HFFc6 (cell line): Measurements from ENCODE around the gene DLL4. TPM values are rescaled to one million over a fixed set of nuclear protein-coding genes. Genes with fewer than 3 reads are reported as not detected.
"Not testable (repeated sequence)": the region's sequence is repeated elsewhere in the genome, so short reads cannot be mapped to it uniquely, and the experiment has no call there.

Experiments used
- DNase-seq: peaks from one replicate; pipeline ENCODE4 v3.0.0-alpha.2; 2018
- H3K27ac Mint-ChIP-seq: 2 replicates; pipeline ENCODE4 v1.8.0; 2020; ENCODE audit warnings: mild to moderate bottlenecking, mixed read lengths
- H3K27me3 Mint-ChIP-seq: 2 replicates; pipeline ENCODE4 v1.8.0; 2021; ENCODE audit warnings: mild to moderate bottlenecking, moderate library complexity, mixed read lengths; ENCODE audit not compliant: insufficient read depth
- H3K36me3 Mint-ChIP-seq: 2 replicates; pipeline ENCODE4 v1.8.0; 2021; ENCODE audit warnings: low read depth, mixed read lengths
- H3K4me1 Mint-ChIP-seq: 2 replicates; pipeline ENCODE4 v1.8.0; 2020; ENCODE audit warnings: low read depth, mixed read lengths
- H3K4me3 Mint-ChIP-seq: 2 replicates; pipeline ENCODE4 v1.8.0; 2020; ENCODE audit warnings: mild to moderate bottlenecking, moderate library complexity, mixed read lengths
- H3K9me3 Mint-ChIP-seq: 2 replicates; pipeline ENCODE4 v1.8.0; 2020; ENCODE audit warnings: mild to moderate bottlenecking, mixed read lengths
- total RNA-seq, 6 experiments: library from RNA; stranded (reverse); fragmentation: NEBNext Ultra II Directional; extraction: Animal tissue kit (Norgen Biotek cat#: 25700); gene quantifications; 2 replicates in 1 of 6; 3 replicates in 5 of 6; pipeline ENCODE4 v1.2.3, GENCODE V29; 2021
- TF ChIP-seq, protein P1 (sequence below): fragments of 200-600 bp; sonication (generic); IDR thresholded peaks from 2 replicates; pipeline ENCODE4 v1.5.0; 2021; ENCODE audit warnings: antibody characterized with exemption, mild to moderate bottlenecking

Gene DLL4
- total RNA-seq, 6 experiments from 2014 or later: 0.05 to 0.11 TPM; not detected in 4

- H3K27me3 Mint-ChIP-seq: peaks cover 4% of the 10 kb centered on the region
- no peak overlapping the region for H3K4me3 Mint-ChIP-seq
- no peak for DNase-seq
Measured at GRCh38 chr15:40958146-40958545, 29.0 kb downstream of the DLL4 start.

DNA sequence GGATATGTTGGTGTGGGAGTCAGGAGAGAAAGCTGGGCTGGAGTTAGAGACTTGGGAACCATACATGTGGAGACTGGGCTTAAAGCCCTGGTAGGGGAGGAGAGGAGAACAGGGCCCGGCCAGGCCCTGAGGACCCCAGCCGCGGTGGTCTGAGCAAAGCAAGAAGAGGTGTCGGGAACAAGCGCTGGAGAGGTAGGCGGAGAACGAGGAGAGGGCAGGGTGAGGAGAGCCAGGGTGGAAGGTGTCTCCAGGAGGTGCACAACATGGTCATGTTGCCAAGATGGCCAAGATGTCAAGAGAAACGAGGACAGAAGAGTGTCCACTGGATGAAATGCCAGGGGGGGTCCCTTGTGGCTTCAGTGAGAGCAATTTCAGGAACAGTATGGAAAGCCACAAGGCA is 29.6 kb downstream of the DLL4 start:
- no peak for DNase-seq
- Mint-ChIP-seq H3K27me3 (peaks cover 4% of the 10 kb centered on the region), H3K9me3 (no peaks in the 10 kb centered on the region), H3K27ac (no peak overlapping the region; the same call in 1 of the 2 replicates), H3K4me3 (no peak overlapping the region), H3K4me1 (peaks cover 32% of the 10 kb centered on the region), H3K36me3 (peaks cover 14% of the 10 kb centered on the region)
- TF ChIP-seq, protein P1, sequence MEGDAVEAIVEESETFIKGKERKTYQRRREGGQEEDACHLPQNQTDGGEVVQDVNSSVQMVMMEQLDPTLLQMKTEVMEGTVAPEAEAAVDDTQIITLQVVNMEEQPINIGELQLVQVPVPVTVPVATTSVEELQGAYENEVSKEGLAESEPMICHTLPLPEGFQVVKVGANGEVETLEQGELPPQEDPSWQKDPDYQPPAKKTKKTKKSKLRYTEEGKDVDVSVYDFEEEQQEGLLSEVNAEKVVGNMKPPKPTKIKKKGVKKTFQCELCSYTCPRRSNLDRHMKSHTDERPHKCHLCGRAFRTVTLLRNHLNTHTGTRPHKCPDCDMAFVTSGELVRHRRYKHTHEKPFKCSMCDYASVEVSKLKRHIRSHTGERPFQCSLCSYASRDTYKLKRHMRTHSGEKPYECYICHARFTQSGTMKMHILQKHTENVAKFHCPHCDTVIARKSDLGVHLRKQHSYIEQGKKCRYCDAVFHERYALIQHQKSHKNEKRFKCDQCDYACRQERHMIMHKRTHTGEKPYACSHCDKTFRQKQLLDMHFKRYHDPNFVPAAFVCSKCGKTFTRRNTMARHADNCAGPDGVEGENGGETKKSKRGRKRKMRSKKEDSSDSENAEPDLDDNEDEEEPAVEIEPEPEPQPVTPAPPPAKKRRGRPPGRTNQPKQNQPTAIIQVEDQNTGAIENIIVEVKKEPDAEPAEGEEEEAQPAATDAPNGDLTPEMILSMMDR: no peak

More at GRCh38 chr15:40958146-40958545, 29.0 kb downstream of the DLL4 start:
- Mint-ChIP-seq H3K9me3 (no peaks in the 10 kb centered on the region), H3K27ac (no peak overlapping the region; the same call in 1 of the 2 replicates), H3K4me1 (peaks cover 32% of the 10 kb centered on the region), H3K36me3 (peaks cover 14% of the 10 kb centered on the region)
- TF ChIP-seq, protein P1: no peak

DNA sequence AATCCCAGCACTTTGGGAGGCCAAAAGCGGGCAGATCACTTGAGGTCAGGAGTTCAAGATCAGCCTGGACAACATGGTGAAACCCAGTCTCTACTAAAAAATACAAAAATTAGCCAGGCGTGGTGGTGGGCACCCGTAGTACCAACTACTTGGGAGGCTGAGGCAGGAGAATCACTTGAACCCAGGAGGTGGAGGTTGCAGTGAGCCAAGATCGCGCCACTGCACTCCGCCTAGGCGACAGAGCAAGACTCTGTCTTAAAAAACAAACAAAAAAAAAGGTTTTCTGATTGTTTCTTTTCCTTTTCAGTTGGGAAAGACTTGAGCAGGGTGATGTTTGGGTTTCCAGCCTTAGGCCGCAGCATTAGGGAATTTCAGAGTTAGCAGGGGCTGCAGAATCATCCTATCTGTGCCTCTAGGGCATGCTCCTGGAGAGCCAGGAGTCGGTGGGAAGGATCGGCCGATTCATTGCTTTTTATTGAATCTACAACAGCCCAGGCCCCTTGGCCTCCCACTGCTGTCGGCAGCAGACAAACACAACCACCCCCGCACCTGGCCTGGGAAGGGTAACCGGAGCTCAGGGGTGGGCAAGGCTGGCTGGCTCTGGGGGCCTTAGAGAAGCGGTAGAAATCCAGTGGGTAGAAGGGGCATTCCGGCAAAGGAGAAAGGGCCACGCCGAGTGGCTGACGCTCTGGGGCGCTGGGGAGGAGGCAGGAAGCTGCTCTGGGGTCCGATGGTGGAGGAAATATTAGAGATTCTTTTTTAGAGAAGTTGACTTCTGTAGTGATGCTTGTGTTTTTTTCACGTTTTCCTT is 30.4 kb downstream of the DLL4 start:
- TF ChIP-seq, protein P1: no peak
- Mint-ChIP-seq H3K27me3 (peaks cover 4% of the 10 kb centered on the region), H3K36me3 (peaks cover 14% of the 10 kb centered on the region), H3K4me3 (no peak overlapping the region), H3K27ac (no peak overlapping the region), H3K4me1 (peaks cover 24% of the 10 kb centered on the region), H3K9me3 (no peaks in the 10 kb centered on the region)
- no peak for DNase-seq

DNA sequence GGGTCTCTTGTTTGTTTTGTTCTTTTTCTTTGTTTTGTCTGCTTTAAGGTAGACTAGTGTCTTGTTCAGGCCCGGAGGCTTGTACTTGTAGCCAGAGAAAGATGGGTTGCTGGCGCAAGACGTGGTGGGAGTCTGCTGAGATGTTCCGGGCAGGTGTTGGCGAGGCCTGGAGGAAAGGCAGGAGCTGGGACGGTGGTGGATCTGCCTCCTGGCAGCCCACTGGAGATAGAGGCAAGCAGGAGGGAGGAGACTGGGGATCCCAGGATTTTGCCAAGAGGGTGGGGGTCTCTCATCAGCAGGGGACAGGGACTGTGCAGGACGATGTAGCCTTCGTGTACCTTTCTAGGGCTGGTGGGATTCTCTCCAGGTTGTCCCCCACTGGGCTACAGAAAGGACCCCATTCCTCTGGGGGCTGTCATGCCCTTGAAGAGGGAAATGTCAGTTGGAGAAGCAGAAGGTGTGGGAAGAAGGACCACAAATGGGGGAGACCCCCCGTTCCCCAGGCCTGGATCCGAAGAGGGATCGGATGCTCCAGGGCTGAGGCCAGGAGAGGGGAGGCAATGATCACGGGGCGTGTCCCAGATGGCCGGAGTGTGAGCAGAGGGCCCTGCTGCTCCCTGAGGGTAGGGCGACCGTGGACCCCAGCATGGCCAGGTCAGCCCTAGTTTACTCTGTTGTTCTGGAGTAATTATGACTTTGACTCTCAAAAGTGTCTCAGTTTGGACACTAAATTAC is 31.2 kb downstream of the DLL4 start:
- Mint-ChIP-seq H3K27ac (no peak overlapping the region), H3K36me3 (peaks cover 14% of the 10 kb centered on the region), H3K4me1 (peaks cover 22% of the 10 kb centered on the region), H3K4me3 (no peak overlapping the region), H3K27me3 (peaks cover 4% of the 10 kb centered on the region), H3K9me3 (no peaks in the 10 kb centered on the region)
- TF ChIP-seq, protein P1: no peak
- no peak for DNase-seq

DNA sequence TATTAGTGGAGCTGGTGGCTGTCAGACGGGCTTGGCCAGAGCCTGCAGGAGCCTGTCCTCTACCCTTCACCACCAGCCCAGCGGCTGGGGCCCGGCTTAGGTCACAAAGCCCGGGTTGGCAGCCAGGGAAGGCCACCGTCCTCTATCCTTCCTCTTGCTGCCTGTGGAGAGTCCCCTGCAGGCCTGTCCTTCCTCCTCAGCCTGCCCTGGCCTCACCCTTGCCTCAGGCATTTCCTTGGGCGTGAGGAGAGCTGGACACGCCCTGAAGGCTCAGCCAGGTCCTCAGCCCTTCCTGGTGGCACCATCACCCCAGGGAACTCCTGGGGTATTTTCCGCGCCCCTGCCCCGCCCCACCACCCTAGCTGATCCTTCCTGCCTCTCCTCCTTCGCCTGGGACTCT is 31.8 kb downstream of the DLL4 start:
- DNase-seq: no peak
- no peak overlapping the region for H3K27ac Mint-ChIP-seq
- H3K4me3 Mint-ChIP-seq: no peak overlapping the region

DNA sequence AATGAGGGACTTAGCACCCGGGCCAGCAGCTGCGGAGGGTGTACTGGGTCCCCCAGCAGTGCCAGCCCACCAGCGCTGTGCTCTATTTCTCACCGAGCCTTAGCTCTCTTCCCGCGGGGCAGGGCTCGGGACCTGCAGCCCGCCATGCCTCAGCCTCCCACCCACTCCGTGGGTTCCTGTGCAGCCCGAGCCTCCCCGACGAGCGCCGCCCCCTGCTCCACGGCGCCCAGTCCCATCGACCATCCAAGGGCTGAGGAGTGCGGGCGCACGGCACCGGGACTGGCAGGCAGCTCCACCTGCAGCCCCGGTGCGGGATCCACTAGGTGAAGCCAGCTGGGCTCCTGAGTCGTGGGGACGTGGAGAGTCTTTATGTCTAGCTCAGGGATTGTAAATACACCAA is 32.6 kb downstream of the DLL4 start:
- peaks cover 18% of the 10 kb centered on the region for H3K4me1 Mint-ChIP-seq
- DNase-seq: not testable (repeated sequence)

More for the DNA sequence above, 31.8 kb downstream of the DLL4 start:
- Mint-ChIP-seq H3K36me3 (peaks cover 12% of the 10 kb centered on the region), H3K4me1 (peaks cover 19% of the 10 kb centered on the region), H3K27me3 (peaks cover 4% of the 10 kb centered on the region), H3K9me3 (no peaks in the 10 kb centered on the region)
- TF ChIP-seq, protein P1: no peak

DNA sequence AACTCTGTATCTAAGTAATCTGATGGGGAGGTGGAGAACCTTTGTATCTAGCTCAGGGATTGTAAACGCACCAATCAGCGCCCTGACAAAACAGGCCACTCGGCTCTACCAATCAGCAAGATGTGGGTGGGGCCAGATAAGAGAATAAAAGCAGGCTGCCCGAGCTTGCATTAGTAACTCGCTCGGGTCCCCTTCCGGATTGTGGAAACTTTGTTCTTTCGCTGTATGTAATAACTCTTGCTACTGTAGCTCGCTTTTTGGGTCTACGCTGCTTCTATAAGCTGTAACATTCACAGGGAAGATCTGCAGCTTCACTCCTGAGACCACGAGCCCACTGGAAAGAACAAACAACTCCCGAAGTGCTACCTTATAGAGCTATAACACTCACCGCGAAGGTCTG is 33.2 kb downstream of the DLL4 start:
- DNase-seq, H3K4me3 Mint-ChIP-seq, H3K36me3 Mint-ChIP-seq, H3K27ac Mint-ChIP-seq, H3K9me3 Mint-ChIP-seq, H3K27me3 Mint-ChIP-seq: not testable (repeated sequence)
- peaks cover 19% of the 10 kb centered on the region for H3K4me1 Mint-ChIP-seq

More for the DNA sequence above, 32.6 kb downstream of the DLL4 start:
- not testable (repeated sequence) for H3K36me3 Mint-ChIP-seq, H3K27ac Mint-ChIP-seq, H3K27me3 Mint-ChIP-seq, H3K9me3 Mint-ChIP-seq, H3K4me3 Mint-ChIP-seq
